ENCODE measurements around the gene PTMA. TPM values are rescaled to one million over a fixed set of nuclear protein-coding genes. Genes with fewer than 3 reads are reported as not detected.
"Not testable (repeated sequence)": the region's sequence is repeated elsewhere in the genome, so short reads cannot be mapped to it uniquely, and the experiment has no call there.

Gene PTMA
- total RNA-seq, 6 donors from 2014 or later, result 344 to 896 (median 663) TPM

- no peak for ATAC-seq (ENCODE audit: low FRiP score in 2 of 2)
- Histone ChIP-seq H3K36me3 (peaks cover 5 to 22% (median 11%) of the 10 kb centered on the region in 4 donors), H3K9me3 (no peaks in the 10 kb centered on the region), H3K4me3 (peak overlapping the region in 3 of 4 donors; percentile 60 to 98 (median 97)), H3K27me3 (no peaks in the 10 kb centered on the region), H3K27ac (peak overlapping the region; percentile 100), H3K4me1 (peaks cover 23 to 61% (median 30%) of the 10 kb centered on the region in 4 donors)
- TF ChIP-seq POLR2AphosphoS5 (IDR thresholded peaks at IDR 0.05) (no peak), EP300 (IDR thresholded peaks at IDR 0.05) (no peak), CTCF (IDR thresholded peaks at IDR 0.05) (no peak), POLR2A (IDR thresholded peaks at IDR 0.05) (no peak)
- 27 to 32% methylated on average over 8 to 9 of the region's 9 CpGs for WGBS, 2 donors
- DNase-seq, result no peak
Observed at GRCh38 chr2:231711677-231712450, 3.5 kb downstream of the PTMA start.

- not testable (repeated sequence) for ATAC-seq (ENCODE audit: low FRiP score in 2 of 2); H3K9me3 ChIP-seq; H3K27me3 ChIP-seq
- Histone ChIP-seq H3K36me3 (peaks cover 5 to 22% (median 11%) of the 10 kb centered on the region in 4 donors), H3K4me3 (peak overlapping the region in 1 of 4 donors; percentile 97), H3K27ac (peak overlapping the region; percentile 100), H3K4me1 (peaks cover 23 to 57% (median 30%) of the 10 kb centered on the region in 4 donors)
- DNase-seq, result peak in 1 of 2 donors; percentile 87
- 37 to 50% methylated on average over 18 of the region's 18 CpGs for WGBS, 2 donors
Observed at GRCh38 chr2:231712451-231713021, 4.2 kb downstream of the PTMA start.

- H3K4me1 ChIP-seq, result peaks cover 23 to 55% (median 30%) of the 10 kb centered on the region in 4 donors
- H3K36me3 ChIP-seq, result peaks cover 5 to 22% (median 11%) of the 10 kb centered on the region in 4 donors
- H3K4me3 ChIP-seq; ATAC-seq (ENCODE audit: low FRiP score in 2 of 2); H3K27me3 ChIP-seq; H3K9me3 ChIP-seq; DNase-seq: not testable (repeated sequence)
- peak overlapping the region; percentile 64 to 79 (median 68) for H3K27ac ChIP-seq
Observed at GRCh38 chr2:231713406-231713729, 5.0 kb downstream of the PTMA start.

- no peak overlapping the region for H3K4me3 ChIP-seq
Observed at GRCh38 chr2:231713730-231714638, 5.7 kb downstream of the PTMA start.

More at GRCh38 chr2:231713730-231714638, 5.7 kb downstream of the PTMA start:
- TF ChIP-seq CTCF (IDR thresholded peaks at IDR 0.05) (peak; percentile 86 to 97 (median 96)), POLR2A (IDR thresholded peaks at IDR 0.05) (peak in 2 of 4 donors; percentile 19 to 36), EP300 (IDR thresholded peaks at IDR 0.05) (peak in 1 of 4 donors; percentile 2), POLR2AphosphoS5 (IDR thresholded peaks at IDR 0.05) (peak in 1 of 2 donors; percentile 72)
- Histone ChIP-seq H3K9me3 (no peaks in the 10 kb centered on the region), H3K4me1 (peaks cover 23 to 55% (median 30%) of the 10 kb centered on the region in 4 donors), H3K27me3 (no peaks in the 10 kb centered on the region), H3K27ac (peak overlapping the region; percentile 64 to 79 (median 68)), H3K36me3 (peaks cover 5 to 22% (median 11%) of the 10 kb centered on the region in 4 donors)
- DNase-seq (peak; percentile 93), ATAC-seq (ENCODE audit: low FRiP score in 2 of 2) (peak; percentile 64 to 81)
- 21 to 46% methylated on average over 6 to 14 of the region's 15 CpGs for WGBS, 2 donors

Measured in upper lobe of left lung (tissue), 6 donors.